SK-N-SH (cell line): Measurements from ENCODE around the gene AEBP1. TPM values are rescaled to one million over a fixed set of nuclear protein-coding genes. Genes with fewer than 3 reads are reported as not detected.
A peak's percentile ranks its signal among the peaks of the same experiment; 100 is the strongest.

Experiments
- CTCF ChIA-PET: fragments of 300-600, 350-600 bp; formaldehyde crosslinking; extraction: SDS; loops from one replicate; lab custom pipeline; 2021; lab: Yijun Ruan, JAX
- POLR2A ChIA-PET: fragments of 350-600 bp; sonication (Branson Sonifier 250); formaldehyde crosslinking; extraction: SDS; loops from one replicate; lab custom pipeline; 2020; ENCODE audit warnings: antibody characterized with exemption, inconsistent platforms; lab: Yijun Ruan, JAX
- DNase-seq: peaks from one replicate; pipeline ENCODE4 v3.0.0; 2012
- H2AFZ ChIP-seq: fragments of 200-600 bp; sonication (generic); 2 replicates; pipeline ENCODE4 v1.8.1; 2016; ENCODE audit warnings: antibody characterized with exemption, mild to moderate bottlenecking, low read depth
- H3F3A ChIP-seq: fragments of 200-600 bp; sonication (generic); replicated peaks from 2 replicates; pipeline ENCODE3; 2016; ENCODE audit warnings: antibody characterized with exemption, mild to moderate bottlenecking; ENCODE audit not compliant: insufficient read depth
- H3K27ac ChIP-seq, 2 experiments: fragments of 200-500 bp in 1 of 2; fragments of 200-600 bp in 1 of 2; sonication (Bioruptor generic) in 1 of 2; sonication (generic), shearing (Covaris generic) in 1 of 2; 2 replicates each; pipeline versions ENCODE4 v1.5.1 to v1.6.1; 2014 to 2016; ENCODE audit warnings: low read depth in 2 of 2, inconsistent platforms in 1 of 2, low read length in 1 of 2, mild to moderate bottlenecking in 1 of 2, mixed read lengths in 1 of 2
- H3K27me3 ChIP-seq: fragments of 200-600 bp; sonication (generic), shearing (Covaris generic); 2 replicates; pipeline ENCODE4 v1.6.1; 2016; ENCODE audit warnings: mixed run types; ENCODE audit not compliant: insufficient read depth
- H3K36me3 ChIP-seq, 2 experiments: fragments of 200-500 bp in 1 of 2; fragments of 200-600 bp in 1 of 2; sonication (Bioruptor generic) in 1 of 2; sonication (generic) in 1 of 2; replicated peaks in 1 of 2; 2 replicates each; pipeline versions ENCODE3 to v1.5.1; 2014 to 2016; ENCODE audit warnings: low read length in 1 of 2, mild to moderate bottlenecking in 1 of 2; ENCODE audit not compliant: insufficient read depth in 2 of 2, control insufficient read depth in 1 of 2
- H3K4me1 ChIP-seq, 2 experiments: fragments of 200-500 bp in 1 of 2; fragments of 200-600 bp in 1 of 2; sonication (Bioruptor generic) in 1 of 2; sonication (generic), shearing (Covaris generic) in 1 of 2; 2 replicates each; pipeline versions ENCODE4 v1.5.1 to v1.6.1; 2014 to 2016; ENCODE audit warnings: low read depth in 1 of 2, low read length in 1 of 2, mixed run types in 1 of 2; ENCODE audit not compliant: insufficient read depth in 2 of 2, control insufficient read depth in 1 of 2
- H3K4me2 ChIP-seq: fragments of 200-600 bp; sonication (generic), shearing (Covaris generic); 2 replicates; pipeline ENCODE4 v1.6.1; 2017; ENCODE audit warnings: mixed run types
- H3K4me3 ChIP-seq, 2 experiments: fragments of 200-500 bp in 1 of 2; fragments of 200-600 bp in 1 of 2; sonication (Bioruptor generic) in 1 of 2; sonication (generic), shearing (Covaris generic) in 1 of 2; 2 replicates each; pipeline versions ENCODE4 v1.5.1 to v1.8.1; 2014 to 2016; ENCODE audit warnings: low read depth in 2 of 2, inconsistent platforms in 1 of 2, low read length in 1 of 2, mild to moderate bottlenecking in 1 of 2, mixed read lengths in 1 of 2, moderate library complexity in 1 of 2
- H3K79me2 ChIP-seq: fragments of 200-600 bp; sonication (generic); 2 replicates; pipeline ENCODE4 v1.8.1; 2017; ENCODE audit warnings: mild to moderate bottlenecking; ENCODE audit not compliant: insufficient read depth
- H3K9ac ChIP-seq: fragments of 200-600 bp; sonication (generic); 2 replicates; pipeline ENCODE4 v1.6.1; 2017; ENCODE audit warnings: mixed run types
- H3K9me2 ChIP-seq: fragments of 200-600 bp; sonication (generic); 2 replicates; pipeline ENCODE4 v1.6.1; 2017; ENCODE audit warnings: mixed run types
- H3K9me3 ChIP-seq: fragments of 200-600 bp; sonication (generic); 2 replicates; pipeline ENCODE4 v1.6.1; 2017; ENCODE audit warnings: mixed run types, mild to moderate bottlenecking, moderate library complexity
- H4K20me1 ChIP-seq: fragments of 200-600 bp; sonication (generic); 2 replicates; pipeline ENCODE4 v1.6.1; 2017; ENCODE audit warnings: mild to moderate bottlenecking, mixed run types; ENCODE audit not compliant: insufficient read depth
- EP300 ChIP-seq, 2 experiments: IDR thresholded peaks; 2 replicates each; pipeline versions ENCODE4 v1.4.0 to v1.6.1; 2012; ENCODE audit warnings: borderline replicate concordance in 1 of 2, low read depth in 1 of 2, low read length in 1 of 2
- EZH2phosphoT487 ChIP-seq: fragments of 200-600 bp; sonication (generic); IDR thresholded peaks from 2 replicates; pipeline ENCODE4 v1.6.1; 2017; ENCODE audit warnings: low read depth, mixed run types, mild to moderate bottlenecking, antibody characterized with exemption, moderate library complexity, borderline replicate concordance
- FOXM1 ChIP-seq: IDR thresholded peaks from 2 replicates; pipeline ENCODE4 v1.4.0; 2012; ENCODE audit warnings: low read depth, mild to moderate bottlenecking
- GABPA ChIP-seq: IDR thresholded peaks from 2 replicates; pipeline ENCODE4 v1.4.0; 2012; ENCODE audit warnings: low read depth, mild to moderate bottlenecking
- JUND ChIP-seq: IDR thresholded peaks from 2 replicates; pipeline ENCODE4 v1.4.0; 2012
- MXI1 ChIP-seq: IDR thresholded peaks from 2 replicates; pipeline ENCODE4 v1.6.1; 2012; ENCODE audit warnings: mild to moderate bottlenecking, low read depth, low read length, improper control_type of control experiment
- NFIC ChIP-seq: IDR thresholded peaks from 2 replicates; pipeline ENCODE4 v1.4.0; 2012; ENCODE audit warnings: borderline replicate concordance
- NRF1 ChIP-seq: IDR thresholded peaks from 2 replicates; pipeline ENCODE4 v1.6.1; 2012; ENCODE audit warnings: low read depth, mild to moderate bottlenecking, low read length
- POLR2AphosphoS5 ChIP-seq: IDR thresholded peaks from 2 replicates; pipeline ENCODE4 v1.6.1; 2012; ENCODE audit warnings: low read depth, low read length
- RAD21 ChIP-seq: IDR thresholded peaks from 2 replicates; pipeline ENCODE4 v1.6.1; 2012; ENCODE audit warnings: mild to moderate bottlenecking, low read length
- RCOR1 ChIP-seq: fragments of 150-350 bp; IDR thresholded peaks from 2 replicates; pipeline ENCODE4 v1.6.1; 2017; ENCODE audit warnings: antibody characterized with exemption, low read length
- RFX5 ChIP-seq: IDR thresholded peaks from 2 replicates; pipeline ENCODE4 v1.6.1; 2012; ENCODE audit warnings: mild to moderate bottlenecking, improper control_type of control experiment, low read length
- SMC3 ChIP-seq: IDR thresholded peaks from 2 replicates; pipeline ENCODE4 v1.6.1; 2012; ENCODE audit warnings: low read depth, low read length, improper control_type of control experiment
- TAF1 ChIP-seq: IDR thresholded peaks from 2 replicates; pipeline ENCODE4 v1.6.1; 2012; ENCODE audit warnings: low read depth, mild to moderate bottlenecking, low read length, moderate library complexity, borderline replicate concordance
- TCF12 ChIP-seq: IDR thresholded peaks from 2 replicates; pipeline ENCODE4 v1.4.0; 2012
- TEAD4 ChIP-seq: IDR thresholded peaks from 2 replicates; pipeline ENCODE4 v1.4.0; 2012; ENCODE audit warnings: mild to moderate bottlenecking, borderline replicate concordance; ENCODE audit not compliant: insufficient read depth
- WGBS: methylation state at CpG from one replicate; pipeline ENCODE4 v1.1.6; 2017; ENCODE audit warnings: low lambda C conversion rate; 5-methylcytosine and 5-hydroxymethylcytosine counted together
- polyA plus RNA-seq, 3 experiments: library from polyadenylated mRNA; depleted of rRNA; stranded (reverse); fragments of >200 nt; gene quantifications; 2 replicates each; pipeline ENCODE4 v1.2.3, GENCODE V29; 2012
- TF ChIP-seq, protein P1 (sequence below): IDR thresholded peaks from 2 replicates; pipeline ENCODE4 v1.4.0; 2012; ENCODE audit warnings: low read depth
- TF ChIP-seq, protein P2 (sequence below): IDR thresholded peaks from 2 replicates; pipeline ENCODE4 v1.4.0; 2012; ENCODE audit warnings: low read depth, borderline replicate concordance
- TF ChIP-seq, protein P3 (sequence below): IDR thresholded peaks from 2 replicates; pipeline ENCODE4 v1.4.0; 2012; ENCODE audit warnings: low read depth, borderline replicate concordance
- TF ChIP-seq, protein P4 (sequence below): fragments of 200-600 bp; sonication (generic); IDR thresholded peaks from 2 replicates; pipeline ENCODE4 v1.6.1; 2017; ENCODE audit warnings: antibody characterized with exemption, mild to moderate bottlenecking, moderate library complexity
- TF ChIP-seq, protein P5 (sequence below): IDR thresholded peaks from 2 replicates; pipeline ENCODE4; 2012
- TF ChIP-seq, protein P6 (sequence below): fragments of 150-350 bp; IDR thresholded peaks from 2 replicates; pipeline ENCODE4 v1.6.1; 2016; ENCODE audit warnings: mild to moderate bottlenecking, low read depth, low read length

AEBP1 gene
- polyA plus RNA-seq, 1 of the 3 experiments (the other 2 are of a cell fraction): 105 TPM

DNA sequence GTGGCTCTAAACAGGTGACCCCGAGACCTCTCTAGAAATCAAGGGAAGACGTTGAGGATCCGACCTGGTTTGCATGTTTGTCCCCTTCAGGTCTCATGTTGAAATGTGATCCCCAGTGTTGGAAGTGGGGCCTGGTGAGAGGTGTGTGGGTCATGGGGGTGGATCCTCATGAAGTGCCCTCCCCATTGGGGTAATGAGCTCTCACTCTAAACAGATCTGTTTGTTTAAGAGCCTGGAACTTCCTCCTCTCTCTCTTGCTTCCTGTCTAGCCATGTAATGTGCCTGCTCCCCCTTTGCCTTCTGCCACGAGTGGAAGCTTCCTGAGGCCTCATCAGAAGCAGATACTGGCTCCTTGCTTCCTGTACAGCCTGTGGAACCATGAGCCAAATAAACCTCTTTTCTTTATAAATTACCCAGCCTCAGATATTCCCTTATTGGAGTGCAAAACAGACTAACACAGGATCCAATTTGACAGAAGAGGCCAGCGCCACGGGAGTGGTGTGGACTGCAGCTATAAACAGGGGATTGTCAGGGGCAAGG is 11.0 kb upstream of the AEBP1 start (continued):
- TF ChIP-seq TCF12: no peak
- no peak for TF ChIP-seq RFX5
- no peak for TF ChIP-seq FOXM1

DNA sequence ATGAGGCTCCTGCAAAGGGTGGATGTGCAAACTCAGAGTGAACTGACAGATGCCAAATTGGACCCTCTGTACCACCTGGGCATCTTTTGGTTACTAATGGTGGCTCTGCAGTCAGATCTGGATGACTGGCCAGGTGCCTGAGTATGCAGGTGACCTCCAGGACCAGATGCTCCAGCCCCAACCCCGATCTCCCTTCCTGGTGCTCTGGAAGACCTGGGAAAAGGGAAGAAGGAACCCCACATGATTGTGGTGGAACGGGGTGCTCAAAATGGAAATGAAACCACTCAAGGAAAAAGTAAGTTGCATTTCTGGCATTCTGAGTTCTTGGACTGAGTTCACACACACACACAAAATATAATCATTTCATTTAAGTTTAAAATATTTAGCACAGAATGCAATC is 9.8 kb upstream of the AEBP1 start:
- H3K4me2 ChIP-seq: no peak overlapping the region
- H3K9me3 ChIP-seq: no peaks in the 10 kb centered on the region
- TF ChIP-seq MXI1 (no peak), NFIC (no peak), SMC3 (no peak), RAD21 (no peak), GABPA (no peak), NRF1 (no peak), TEAD4 (no peak), RCOR1 (no peak), JUND (no peak), POLR2AphosphoS5 (no peak), EZH2phosphoT487 (no peak), TAF1 (no peak), EP300 (IDR thresholded peaks at IDR 0.05; ENCODE audit: borderline replicate concordance in 1 of 2, low read depth in 1 of 2, low read length in 1 of 2) (no peak)
- TF ChIP-seq, protein P1, sequence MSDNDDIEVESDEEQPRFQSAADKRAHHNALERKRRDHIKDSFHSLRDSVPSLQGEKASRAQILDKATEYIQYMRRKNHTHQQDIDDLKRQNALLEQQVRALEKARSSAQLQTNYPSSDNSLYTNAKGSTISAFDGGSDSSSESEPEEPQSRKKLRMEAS: no peak
- TF ChIP-seq, protein P2, sequence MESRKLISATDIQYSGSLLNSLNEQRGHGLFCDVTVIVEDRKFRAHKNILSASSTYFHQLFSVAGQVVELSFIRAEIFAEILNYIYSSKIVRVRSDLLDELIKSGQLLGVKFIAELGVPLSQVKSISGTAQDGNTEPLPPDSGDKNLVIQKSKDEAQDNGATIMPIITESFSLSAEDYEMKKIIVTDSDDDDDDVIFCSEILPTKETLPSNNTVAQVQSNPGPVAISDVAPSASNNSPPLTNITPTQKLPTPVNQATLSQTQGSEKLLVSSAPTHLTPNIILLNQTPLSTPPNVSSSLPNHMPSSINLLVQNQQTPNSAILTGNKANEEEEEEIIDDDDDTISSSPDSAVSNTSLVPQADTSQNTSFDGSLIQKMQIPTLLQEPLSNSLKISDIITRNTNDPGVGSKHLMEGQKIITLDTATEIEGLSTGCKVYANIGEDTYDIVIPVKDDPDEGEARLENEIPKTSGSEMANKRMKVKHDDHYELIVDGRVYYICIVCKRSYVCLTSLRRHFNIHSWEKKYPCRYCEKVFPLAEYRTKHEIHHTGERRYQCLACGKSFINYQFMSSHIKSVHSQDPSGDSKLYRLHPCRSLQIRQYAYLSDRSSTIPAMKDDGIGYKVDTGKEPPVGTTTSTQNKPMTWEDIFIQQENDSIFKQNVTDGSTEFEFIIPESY: no peak
- TF ChIP-seq, protein P3, sequence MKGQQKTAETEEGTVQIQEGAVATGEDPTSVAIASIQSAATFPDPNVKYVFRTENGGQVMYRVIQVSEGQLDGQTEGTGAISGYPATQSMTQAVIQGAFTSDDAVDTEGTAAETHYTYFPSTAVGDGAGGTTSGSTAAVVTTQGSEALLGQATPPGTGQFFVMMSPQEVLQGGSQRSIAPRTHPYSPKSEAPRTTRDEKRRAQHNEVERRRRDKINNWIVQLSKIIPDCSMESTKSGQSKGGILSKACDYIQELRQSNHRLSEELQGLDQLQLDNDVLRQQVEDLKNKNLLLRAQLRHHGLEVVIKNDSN: no peak
- TF ChIP-seq, protein P4, sequence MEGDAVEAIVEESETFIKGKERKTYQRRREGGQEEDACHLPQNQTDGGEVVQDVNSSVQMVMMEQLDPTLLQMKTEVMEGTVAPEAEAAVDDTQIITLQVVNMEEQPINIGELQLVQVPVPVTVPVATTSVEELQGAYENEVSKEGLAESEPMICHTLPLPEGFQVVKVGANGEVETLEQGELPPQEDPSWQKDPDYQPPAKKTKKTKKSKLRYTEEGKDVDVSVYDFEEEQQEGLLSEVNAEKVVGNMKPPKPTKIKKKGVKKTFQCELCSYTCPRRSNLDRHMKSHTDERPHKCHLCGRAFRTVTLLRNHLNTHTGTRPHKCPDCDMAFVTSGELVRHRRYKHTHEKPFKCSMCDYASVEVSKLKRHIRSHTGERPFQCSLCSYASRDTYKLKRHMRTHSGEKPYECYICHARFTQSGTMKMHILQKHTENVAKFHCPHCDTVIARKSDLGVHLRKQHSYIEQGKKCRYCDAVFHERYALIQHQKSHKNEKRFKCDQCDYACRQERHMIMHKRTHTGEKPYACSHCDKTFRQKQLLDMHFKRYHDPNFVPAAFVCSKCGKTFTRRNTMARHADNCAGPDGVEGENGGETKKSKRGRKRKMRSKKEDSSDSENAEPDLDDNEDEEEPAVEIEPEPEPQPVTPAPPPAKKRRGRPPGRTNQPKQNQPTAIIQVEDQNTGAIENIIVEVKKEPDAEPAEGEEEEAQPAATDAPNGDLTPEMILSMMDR: no peak
- TF ChIP-seq, protein P5, sequence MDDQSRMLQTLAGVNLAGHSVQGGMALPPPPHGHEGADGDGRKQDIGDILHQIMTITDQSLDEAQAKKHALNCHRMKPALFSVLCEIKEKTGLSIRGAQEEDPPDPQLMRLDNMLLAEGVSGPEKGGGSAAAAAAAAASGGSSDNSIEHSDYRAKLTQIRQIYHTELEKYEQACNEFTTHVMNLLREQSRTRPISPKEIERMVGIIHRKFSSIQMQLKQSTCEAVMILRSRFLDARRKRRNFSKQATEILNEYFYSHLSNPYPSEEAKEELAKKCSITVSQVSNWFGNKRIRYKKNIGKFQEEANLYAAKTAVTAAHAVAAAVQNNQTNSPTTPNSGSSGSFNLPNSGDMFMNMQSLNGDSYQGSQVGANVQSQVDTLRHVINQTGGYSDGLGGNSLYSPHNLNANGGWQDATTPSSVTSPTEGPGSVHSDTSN: no peak
- TF ChIP-seq, protein P6, sequence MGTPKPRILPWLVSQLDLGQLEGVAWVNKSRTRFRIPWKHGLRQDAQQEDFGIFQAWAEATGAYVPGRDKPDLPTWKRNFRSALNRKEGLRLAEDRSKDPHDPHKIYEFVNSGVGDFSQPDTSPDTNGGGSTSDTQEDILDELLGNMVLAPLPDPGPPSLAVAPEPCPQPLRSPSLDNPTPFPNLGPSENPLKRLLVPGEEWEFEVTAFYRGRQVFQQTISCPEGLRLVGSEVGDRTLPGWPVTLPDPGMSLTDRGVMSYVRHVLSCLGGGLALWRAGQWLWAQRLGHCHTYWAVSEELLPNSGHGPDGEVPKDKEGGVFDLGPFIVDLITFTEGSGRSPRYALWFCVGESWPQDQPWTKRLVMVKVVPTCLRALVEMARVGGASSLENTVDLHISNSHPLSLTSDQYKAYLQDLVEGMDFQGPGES: no peak
- no peak overlapping the region for H3K27ac ChIP-seq
- DNase-seq: no peak
- POLR2A ChIA-PET: no interaction called here
- no peaks in the 10 kb centered on the region for H4K20me1 ChIP-seq
- H3F3A ChIP-seq: peaks cover 22% of the 10 kb centered on the region
- CTCF ChIA-PET: no interaction called here
- WGBS: 57% methylated on average over 2 of the region's 2 CpGs
- no peaks in the 10 kb centered on the region for H3K9me2 ChIP-seq
- H3K27me3 ChIP-seq: no peaks in the 10 kb centered on the region
- H3K4me3 ChIP-seq: no peak overlapping the region
- peak overlapping the region; percentile 60 for H2AFZ ChIP-seq
- H3K79me2 ChIP-seq: no peaks in the 10 kb centered on the region
- no peaks in the 10 kb centered on the region for H3K36me3 ChIP-seq
- H3K9ac ChIP-seq: no peak overlapping the region; the same call in 1 of the 2 replicates
- H3K4me1 ChIP-seq: 0 out of 4 replicates have a peak, but pooled peaks cover 0 to 5% of the 10 kb centered on the region in 2 experiments
